Measurements from ENCODE around the gene SP140L.

GRCh38 chr2:230312638-230313037, 14.4 kb upstream of the SP140L start:
- TF ChIP-seq CTCF (IDR thresholded peaks at IDR 0.05) = no peak
- no peak for TF ChIP-seq POLR2AphosphoS5 (IDR thresholded peaks at IDR 0.05; ENCODE audit: low read depth, low read length)
